Activated CD8-positive, alpha-beta T cell treated with anti-CD3 and anti-CD28 coated beads for 36 hours (primary cell): ENCODE results near the gene ANO9. TPM values are rescaled to one million over a fixed set of nuclear protein-coding genes. Genes with fewer than 3 reads are reported as not detected.

Experiments
- ATAC-seq: fragments of 200-7000 bp; cut with Tn5 transposase; one replicate; pipeline ENCODE4 v1.10.0; 2021; ENCODE audit warnings: mild to moderate bottlenecking, moderate library complexity
- CTCF ChIA-PET: fragments of 350-600 bp; sonication (Branson Sonifier 250); formaldehyde crosslinking; loops from one replicate; lab custom pipeline; 2021; ENCODE audit warnings: antibody characterized with exemption; lab: Charles Lee
- POLR2A ChIA-PET: fragments of 350-600 bp; sonication (Branson Sonifier 250); formaldehyde crosslinking; loops from one replicate; lab custom pipeline; 2021; ENCODE audit warnings: antibody characterized with exemption; lab: Charles Lee
- DNase-seq: peaks from one replicate; pipeline ENCODE4 v3.0.0-alpha.2; 2020
- H3K27ac Mint-ChIP-seq: one replicate; pipeline ENCODE4 v1.8.0; 2021; ENCODE audit warnings: mild to moderate bottlenecking, mixed read lengths
- H3K27me3 Mint-ChIP-seq: one replicate; pipeline ENCODE4 v1.8.0; 2021; ENCODE audit warnings: mixed read lengths
- H3K36me3 Mint-ChIP-seq: one replicate; pipeline ENCODE4 v1.8.0; 2021; ENCODE audit warnings: low read depth, mixed read lengths
- H3K4me1 Mint-ChIP-seq: one replicate; pipeline ENCODE4 v1.8.0; 2021; ENCODE audit warnings: low read depth, mixed read lengths
- H3K4me3 Mint-ChIP-seq: one replicate; pipeline ENCODE4 v1.8.0; 2021; ENCODE audit warnings: mild to moderate bottlenecking, moderate library complexity, mixed read lengths
- H3K9me3 Mint-ChIP-seq: one replicate; pipeline ENCODE4 v1.8.0; 2021; ENCODE audit warnings: mixed read lengths
- CTCF ChIP-seq: fragments of 200-600 bp; IDR thresholded peaks from one replicate; pipeline ENCODE4 v1.8.0; 2022; ENCODE audit warnings: antibody characterized with exemption, mild to moderate bottlenecking
- intact Hi-C: fragments of 100-400 bp; cut with micrococcal nuclease; formaldehyde crosslinking; loops from one replicate; pipeline ENCODE4 v1.10.0; 2022
- total RNA-seq, 2 experiments: library from RNA; stranded (reverse); gene quantifications; one replicate each; pipeline ENCODE4 v1.2.3, GENCODE V29; 2021

The ANO9 gene
- total RNA-seq, 2 experiments from 2014 or later, result 28.2 to 29.0 TPM

DNA sequence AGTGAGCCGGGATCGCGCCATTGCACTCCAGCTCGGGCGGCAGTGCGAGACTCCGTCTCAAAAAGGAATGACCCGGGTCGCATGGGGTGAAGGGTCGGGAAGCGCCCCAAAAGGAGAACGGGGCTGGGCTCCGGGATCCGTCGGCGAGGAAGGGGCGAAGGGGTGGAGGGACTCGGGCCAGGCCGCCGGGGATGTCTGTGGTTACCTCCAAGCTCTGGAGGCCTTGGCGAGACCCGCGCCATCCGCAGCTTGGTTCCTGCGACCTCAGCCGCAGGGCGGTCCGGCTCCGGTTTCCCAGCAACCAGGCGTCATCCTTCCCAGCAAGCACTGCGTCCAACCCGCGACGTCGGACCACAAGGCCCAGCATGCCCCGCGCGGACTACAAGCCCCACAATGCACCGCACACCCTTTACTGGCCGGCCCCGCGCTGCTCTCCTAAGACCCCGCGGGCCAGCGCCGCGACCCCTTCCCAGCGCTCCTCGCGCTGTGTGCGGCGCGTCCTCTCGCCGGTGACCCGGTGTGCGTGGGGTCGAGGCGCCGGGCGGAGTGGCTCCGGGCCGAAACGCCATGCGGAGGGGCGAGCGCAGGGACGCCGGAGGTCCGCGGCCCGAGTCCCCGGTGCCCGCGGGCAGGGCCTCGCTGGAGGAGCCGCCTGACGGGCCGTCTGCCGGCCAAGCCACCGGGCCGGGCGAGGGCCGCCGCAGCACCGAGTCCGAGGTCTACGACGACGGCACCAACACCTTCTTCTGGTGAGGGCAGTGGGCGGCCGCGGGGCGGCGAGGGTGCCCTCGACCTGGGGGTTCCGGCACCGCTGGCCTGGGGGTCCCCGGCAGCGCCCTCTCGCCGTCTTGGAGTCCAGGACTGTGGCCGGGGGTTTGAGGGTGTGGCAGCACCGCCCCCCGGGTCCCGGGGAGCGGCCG lies 8.3 kb upstream of the ANO9 start, which contains the start of gene PTDSS2:
TSS of gene PTDSS2 (plus strand) at position 391 of the 920 bp plus-strand sequence. CDS start at position 568, 177 bp downstream.
- CTCF ChIA-PET, result interaction anchor here (0.7 to 4.4 kb wide), 19 partner anchors 10 to 244 kb away, joined by 3 to 26 read pairs (median 5); partner anchors contain the start of genes ANO9 and SIGIRR
- H3K9me3 Mint-ChIP-seq, result no peaks in the 10 kb centered on the region
- intact Hi-C loops, result no loop called here
- TF ChIP-seq CTCF, result no peak
- ATAC-seq (peak; percentile 76), DNase-seq (peak; percentile 98)
- no peaks in the 10 kb centered on the region for H3K27me3 Mint-ChIP-seq
- H3K36me3 Mint-ChIP-seq, result peaks cover 13% of the 10 kb centered on the region
- H3K27ac Mint-ChIP-seq, result peak within 1 kb of the TSS; percentile 94
- peak within 1 kb of the TSS; percentile 89 for H3K4me3 Mint-ChIP-seq
- H3K4me1 Mint-ChIP-seq, result peaks cover 25% of the 10 kb centered on the region
- POLR2A ChIA-PET, result interaction anchor here (0.7 to 3.8 kb wide), 8 partner anchors 10 to 169 kb away, joined by 3 to 22 read pairs (median 4); partner anchors contain the start of genes PKP3 and RNH1

DNA sequence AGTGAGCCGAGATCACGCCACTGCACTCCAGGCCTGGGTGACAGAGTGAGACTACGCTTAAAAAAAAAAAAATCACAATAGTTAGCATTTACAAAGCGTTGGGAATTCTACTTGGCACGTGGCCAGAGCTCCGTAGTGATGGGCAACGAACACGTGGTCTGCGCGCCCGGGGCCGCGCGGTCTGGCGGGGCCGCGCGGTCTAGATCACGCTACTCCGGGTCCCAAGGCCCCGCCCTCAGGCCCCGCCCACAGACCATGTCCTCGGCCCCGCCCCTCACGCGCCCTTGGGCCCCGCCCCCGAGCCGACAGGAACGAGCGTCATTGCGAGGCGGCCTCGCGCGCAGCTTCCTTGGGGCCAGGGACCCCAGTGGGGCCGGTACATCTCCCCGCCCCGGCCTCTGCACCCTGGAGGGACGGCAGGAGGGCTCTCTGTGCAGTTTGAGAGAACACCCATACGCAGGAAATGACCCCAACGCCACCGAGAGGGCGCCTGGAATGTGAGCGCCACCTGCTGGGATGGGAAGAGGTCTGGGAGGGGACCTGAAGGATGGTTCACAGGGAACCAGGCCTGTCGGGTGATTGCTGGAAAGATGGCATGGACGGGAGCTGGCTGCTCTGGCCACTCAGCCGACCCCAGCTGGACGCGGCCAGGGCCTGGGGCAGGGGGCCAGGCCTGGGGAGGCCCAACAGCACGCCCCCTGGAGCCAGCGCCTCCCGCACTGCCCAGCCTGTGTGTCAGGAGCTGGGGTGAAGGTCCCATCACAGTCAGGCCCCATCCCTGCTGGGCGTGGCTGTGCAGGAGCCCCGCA lies 6.3 kb upstream of the ANO9 start:
- intact Hi-C loops, result no loop called here
- Mint-ChIP-seq H3K4me3 (peak overlapping the region; percentile 86), H3K4me1 (peaks cover 20% of the 10 kb centered on the region), H3K27me3 (no peaks in the 10 kb centered on the region), H3K36me3 (peaks cover 5% of the 10 kb centered on the region), H3K9me3 (no peaks in the 10 kb centered on the region), H3K27ac (peak overlapping the region; percentile 94)
- TF ChIP-seq CTCF, result peak; percentile 79
- ChIA-PET POLR2A (interaction anchor here (0.6 to 3.8 kb wide), 16 partner anchors 7 to 320 kb away, joined by 3 to 22 read pairs (median 4); partner anchors contain the start of genes LRRC56 and RNH1), CTCF (interaction anchor here (0.6 to 4.4 kb wide), 28 partner anchors 8 to 242 kb away, joined by 3 to 26 read pairs (median 4); partner anchors contain the start of genes ANO9, RNH1 and SIGIRR)
- ATAC-seq (peak; percentile 89), DNase-seq (peak; percentile 98)

DNA sequence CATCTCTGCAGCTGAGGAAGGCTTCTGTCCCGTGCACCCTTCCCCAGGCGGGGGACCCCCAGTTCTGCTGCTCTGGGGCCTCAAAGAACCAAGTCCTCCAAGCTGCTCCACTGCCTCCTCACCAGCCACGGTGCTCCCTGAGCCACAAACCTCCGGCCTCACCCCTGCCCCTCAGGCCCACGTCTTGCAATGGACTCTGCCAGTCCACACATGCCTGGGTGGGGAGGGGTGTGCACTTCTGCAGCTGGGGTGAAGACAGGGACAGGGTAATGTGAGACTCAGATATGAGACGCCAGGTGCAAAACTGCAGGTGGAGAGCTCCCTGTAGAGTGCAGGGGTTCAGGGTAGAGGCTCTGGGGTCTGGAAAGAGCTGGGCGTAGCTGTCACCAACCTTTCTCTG lies 5.1 kb upstream of the ANO9 start:
- no peak for TF ChIP-seq CTCF
- Mint-ChIP-seq H3K36me3 (peaks cover 1% of the 10 kb centered on the region), H3K4me3 (no peak overlapping the region), H3K27me3 (no peaks in the 10 kb centered on the region), H3K9me3 (no peaks in the 10 kb centered on the region), H3K4me1 (peaks cover 20% of the 10 kb centered on the region), H3K27ac (peak overlapping the region; percentile 46)
- DNase-seq (no peak), ATAC-seq (no peak)
- ChIA-PET POLR2A (interaction anchor here (0.8 to 1.3 kb wide), 2 partner anchors 10 to 62 kb away, joined by 3 to 5 read pairs; no protein-coding TSS in a partner anchor), CTCF (no interaction called here)
- intact Hi-C loops, result no loop called here

- H3K27ac Mint-ChIP-seq, result no peak overlapping the region
- no peak overlapping the region for H3K4me3 Mint-ChIP-seq
- intact Hi-C loops, result no loop called here
- H3K27me3 Mint-ChIP-seq, result no peaks in the 10 kb centered on the region
- DNase-seq (no peak), ATAC-seq (no peak)
- H3K36me3 Mint-ChIP-seq, result peaks cover 1% of the 10 kb centered on the region
- TF ChIP-seq CTCF, result no peak
- CTCF ChIA-PET, result interaction anchor here (0.6 to 0.9 kb wide), 2 partner anchors 24 to 39 kb away, joined by 3 to 4 read pairs; no protein-coding TSS in a partner anchor
- H3K4me1 Mint-ChIP-seq, result peaks cover 14% of the 10 kb centered on the region
- POLR2A ChIA-PET, result interaction anchor here (0.8 kb wide), 1 partner anchor 63 kb away, joined by 5 read pairs; no protein-coding TSS in a partner anchor
- no peaks in the 10 kb centered on the region for H3K9me3 Mint-ChIP-seq
Measured at GRCh38 chr11:445765-446588, 4.2 kb upstream of the ANO9 start.
